B cell (primary cell): Measurements from ENCODE around the gene FNDC10. TPM values are rescaled to one million over a fixed set of nuclear protein-coding genes. Genes with fewer than 3 reads are reported as not detected.

ENCODE experiments used
- ATAC-seq: fragments of 200-7000 bp; cut with Tn5 transposase; one replicate; pipeline ENCODE4 v1.10.0; 2021; ENCODE audit warnings: low read depth, mild to moderate bottlenecking, moderate number of reproducible peaks, moderate library complexity
- CTCF ChIA-PET: fragments of 350-600 bp; sonication (Branson Sonifier 250); formaldehyde crosslinking; loops from one replicate; lab custom pipeline; 2021; ENCODE audit warnings: antibody characterized with exemption, inconsistent platforms; lab: Charles Lee
- POLR2A ChIA-PET: fragments of 350-600 bp; sonication (Branson Sonifier 250); formaldehyde crosslinking; loops from one replicate; lab custom pipeline; 2021; ENCODE audit warnings: antibody characterized with exemption; lab: Charles Lee
- DNase-seq: peaks from one replicate; pipeline ENCODE4 v3.0.0; 2013
- H2AFZ ChIP-seq: 2 replicates; pipeline ENCODE4 v1.6.1; 2012; ENCODE audit warnings: mild to moderate bottlenecking, low read depth, low read length; ENCODE audit not compliant: insufficient read depth, poor library complexity, severe bottlenecking
- H3K27ac ChIP-seq, 2 donors: 1 replicate in 1 of 2; 2 replicates in 1 of 2; pipeline ENCODE4 v1.5.1; 2012 to 2013; ENCODE audit warnings: low read length in 2 of 2, mild to moderate bottlenecking in 2 of 2, moderate library complexity in 1 of 2
- H3K27me3 ChIP-seq, 4 experiments: fragments of 200-600 bp in 1 of 4; sonication (generic) in 1 of 4; replicated peaks in 1 of 4; 1 replicate in 2 of 4; 2 replicates in 2 of 4; pipeline versions ENCODE4 v1.6.1 to v1.7.0; 2013 to 2016; ENCODE audit warnings: low read length in 3 of 4, mild to moderate bottlenecking in 2 of 4, mixed read lengths in 1 of 4, moderate library complexity in 1 of 4; ENCODE audit not compliant: insufficient read depth in 4 of 4, control insufficient read depth in 3 of 4; ENCODE audit errors: control extremely low read depth in 1 of 4
- H3K36me3 ChIP-seq, 2 experiments: replicated peaks in 1 of 2; 1 replicate in 1 of 2; 2 replicates in 1 of 2; pipeline versions ENCODE4 v1.6.1 to v1.7.1; 2013; ENCODE audit warnings: low read length in 1 of 2; ENCODE audit not compliant: insufficient read depth in 2 of 2, control insufficient read depth in 1 of 2; ENCODE audit errors: control extremely low read depth in 1 of 2, extremely low read depth in 1 of 2
- H3K4me1 ChIP-seq, 2 donors: fragments of 200-600 bp in 1 of 2; sonication (generic) in 1 of 2; 1 replicate in 1 of 2; 2 replicates in 1 of 2; pipeline versions ENCODE4 v1.5.1 to v1.6.1; 2013 to 2017; ENCODE audit warnings: low read length in 2 of 2; ENCODE audit not compliant: control insufficient read depth in 2 of 2, insufficient read depth in 2 of 2
- H3K4me2 ChIP-seq: replicated peaks from 2 replicates; pipeline ENCODE3; 2012; ENCODE audit warnings: mild to moderate bottlenecking, low read depth, low read length; ENCODE audit not compliant: poor library complexity, severe bottlenecking
- H3K4me3 ChIP-seq, 5 experiments: fragments of 200-600 bp in 1 of 5; sonication (generic) in 1 of 5; 1 replicate in 3 of 5; 2 replicates in 2 of 5; pipeline versions ENCODE4 v1.5.1 to v1.7.0; 2011 to 2016; ENCODE audit warnings: low read length in 4 of 5, mild to moderate bottlenecking in 4 of 5, low read depth in 2 of 5, control low read depth in 1 of 5, moderate library complexity in 1 of 5; ENCODE audit not compliant: insufficient read depth in 1 of 5; ENCODE audit errors: control extremely low read depth in 1 of 5, extremely low read depth in 1 of 5
- H3K79me2 ChIP-seq: fragments of 200-600 bp; sonication (generic); one replicate; pipeline ENCODE4 v1.6.0; 2016; ENCODE audit warnings: low read length; ENCODE audit not compliant: control insufficient read depth, insufficient read depth
- H3K9ac ChIP-seq: fragments of 200-600 bp; sonication (generic); 2 replicates; pipeline ENCODE4 v1.6.1; 2017; ENCODE audit warnings: mild to moderate bottlenecking, low read length, moderate library complexity
- H3K9me3 ChIP-seq, 3 donors: one replicate each; pipeline versions ENCODE4 v1.6.1 to v1.7.1; 2013; ENCODE audit warnings: low read length in 2 of 3; ENCODE audit not compliant: control insufficient read depth in 2 of 3, insufficient read depth in 1 of 3; ENCODE audit errors: control extremely low read depth in 1 of 3
- H4K20me1 ChIP-seq: 2 replicates; pipeline ENCODE4 v1.6.0; 2012; ENCODE audit warnings: mild to moderate bottlenecking, low read length; ENCODE audit not compliant: insufficient read depth, control insufficient read depth, poor library complexity, severe bottlenecking
- H3K27ac Mint-ChIP-seq: one replicate; pipeline ENCODE4 v1.8.0; 2021; ENCODE audit warnings: mixed read lengths
- H3K27me3 Mint-ChIP-seq: one replicate; pipeline ENCODE4 v1.8.0; 2021; ENCODE audit warnings: mixed read lengths
- H3K4me1 Mint-ChIP-seq: one replicate; pipeline ENCODE4 v1.8.0; 2021; ENCODE audit warnings: mixed read lengths
- H3K4me3 Mint-ChIP-seq: one replicate; pipeline ENCODE4 v1.8.0; 2021; ENCODE audit warnings: mixed read lengths
- H3K9me3 Mint-ChIP-seq: one replicate; pipeline ENCODE4 v1.8.0; 2022; ENCODE audit warnings: mixed read lengths; ENCODE audit not compliant: insufficient read depth
- EZH2 ChIP-seq: IDR thresholded peaks from 2 replicates; pipeline ENCODE4 v1.6.1; 2012; ENCODE audit warnings: borderline replicate concordance, low read depth, mild to moderate bottlenecking, moderate library complexity, low read length; ENCODE audit not compliant: insufficient read depth, poor library complexity, severe bottlenecking
- WGBS: methylation state at CpG from one replicate; pipeline ENCODE4 v1.1.5; 2013; ENCODE audit warnings: missing lambda C conversion rate; ENCODE audit not compliant: insufficient coverage; 5-methylcytosine and 5-hydroxymethylcytosine counted together
- intact Hi-C: fragments of 100-400 bp; cut with micrococcal nuclease; formaldehyde crosslinking; loops from one replicate; pipeline ENCODE4 v1.10.0; 2022
- polyA plus RNA-seq: library from polyadenylated mRNA; depleted of rRNA; stranded (reverse); fragments of >200 nt; gene quantifications from 2 replicates; pipeline ENCODE4 v1.2.3, GENCODE V29; 2012
- total RNA-seq, 2 donors: library from RNA; stranded (reverse); fragments of 120-200 nt in 1 of 2; gene quantifications; 1 replicate in 1 of 2; 2 replicates in 1 of 2; pipeline versions ENCODE4 v1.2.3 to v1.2.4, GENCODE V29; 2013 to 2022
- TF ChIP-seq, protein P1 (sequence below): fragments of 200-600 bp; IDR thresholded peaks from one replicate; pipeline ENCODE4 v1.8.0; 2022; ENCODE audit warnings: antibody characterized with exemption, mild to moderate bottlenecking

Gene FNDC10
- total and polyA plus RNA-seq, 2 donors (not counting 1 experiment from before 2014, with no cell fraction given) = 1.4 TPM

DNA sequence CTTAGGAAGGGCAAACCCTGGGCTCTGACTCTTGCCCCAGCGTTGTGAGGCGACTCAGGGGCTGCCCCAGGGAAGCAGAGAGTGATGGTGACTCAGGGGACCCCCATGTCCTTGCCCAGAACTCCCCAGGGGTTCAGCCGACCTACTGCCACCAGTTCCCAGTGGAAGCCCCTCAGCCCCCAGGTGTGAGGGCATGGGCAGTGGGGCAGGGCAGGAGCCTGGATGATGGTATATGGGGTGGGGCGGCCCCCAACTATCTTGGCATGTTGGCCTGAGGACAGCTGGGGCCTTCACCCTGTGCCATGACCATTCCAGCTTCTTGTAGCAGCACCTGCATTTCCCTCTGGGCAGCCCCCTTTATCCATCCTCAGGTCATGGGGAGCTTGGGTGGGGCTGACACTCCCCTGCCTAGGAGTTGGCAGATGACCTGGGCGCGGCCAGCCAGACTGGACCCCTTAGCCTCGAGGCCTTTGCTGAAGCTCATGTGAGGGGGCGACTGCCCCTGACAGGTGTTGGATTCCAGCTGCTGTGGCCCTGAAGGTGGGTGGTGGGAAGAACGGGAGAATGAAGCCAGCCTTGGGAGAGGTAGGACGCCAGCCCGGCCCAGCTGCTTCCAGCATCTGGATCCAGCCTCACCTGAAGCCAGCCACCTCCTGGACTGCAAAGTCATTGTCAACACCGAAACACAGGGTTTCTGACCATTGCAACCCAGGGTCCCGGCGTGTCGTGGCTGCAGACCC is 1.8 kb upstream of the FNDC10 start:
- Histone ChIP-seq H2AFZ (no peak overlapping the region), H3K27ac (no peak overlapping the region), H3K4me2 (no peak overlapping the region), H3K27me3 (peaks cover 0 to 32% (median 5%) of the 10 kb centered on the region in 4 experiments), H3K4me1 (peaks cover 21 to 38% of the 10 kb centered on the region in 2 donors), H3K79me2 (no peaks in the 10 kb centered on the region), H3K9me3 (peaks cover 0 to 5% (median 0%) of the 10 kb centered on the region in 3 donors), H4K20me1 (no peaks in the 10 kb centered on the region), H3K36me3 (no peaks in the 10 kb centered on the region), H3K9ac (no peak overlapping the region), H3K4me3 (no peak overlapping the region)
- TF ChIP-seq, protein P1, sequence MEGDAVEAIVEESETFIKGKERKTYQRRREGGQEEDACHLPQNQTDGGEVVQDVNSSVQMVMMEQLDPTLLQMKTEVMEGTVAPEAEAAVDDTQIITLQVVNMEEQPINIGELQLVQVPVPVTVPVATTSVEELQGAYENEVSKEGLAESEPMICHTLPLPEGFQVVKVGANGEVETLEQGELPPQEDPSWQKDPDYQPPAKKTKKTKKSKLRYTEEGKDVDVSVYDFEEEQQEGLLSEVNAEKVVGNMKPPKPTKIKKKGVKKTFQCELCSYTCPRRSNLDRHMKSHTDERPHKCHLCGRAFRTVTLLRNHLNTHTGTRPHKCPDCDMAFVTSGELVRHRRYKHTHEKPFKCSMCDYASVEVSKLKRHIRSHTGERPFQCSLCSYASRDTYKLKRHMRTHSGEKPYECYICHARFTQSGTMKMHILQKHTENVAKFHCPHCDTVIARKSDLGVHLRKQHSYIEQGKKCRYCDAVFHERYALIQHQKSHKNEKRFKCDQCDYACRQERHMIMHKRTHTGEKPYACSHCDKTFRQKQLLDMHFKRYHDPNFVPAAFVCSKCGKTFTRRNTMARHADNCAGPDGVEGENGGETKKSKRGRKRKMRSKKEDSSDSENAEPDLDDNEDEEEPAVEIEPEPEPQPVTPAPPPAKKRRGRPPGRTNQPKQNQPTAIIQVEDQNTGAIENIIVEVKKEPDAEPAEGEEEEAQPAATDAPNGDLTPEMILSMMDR = no peak
- TF ChIP-seq EZH2 = no peak
- no peak overlapping the region for H3K27ac Mint-ChIP-seq
- peaks cover 11% of the 10 kb centered on the region for H3K27me3 Mint-ChIP-seq
- CTCF ChIA-PET = no interaction called here
- H3K9me3 Mint-ChIP-seq = no peaks in the 10 kb centered on the region
- peaks cover 30% of the 10 kb centered on the region for H3K4me1 Mint-ChIP-seq
- intact Hi-C loops = no loop called here
- H3K4me3 Mint-ChIP-seq = no peak overlapping the region
- DNase-seq (peak; percentile 12), ATAC-seq (no peak)
- POLR2A ChIA-PET = no interaction called here
- 97% methylated on average over 15 of the region's 15 CpGs for WGBS

DNA sequence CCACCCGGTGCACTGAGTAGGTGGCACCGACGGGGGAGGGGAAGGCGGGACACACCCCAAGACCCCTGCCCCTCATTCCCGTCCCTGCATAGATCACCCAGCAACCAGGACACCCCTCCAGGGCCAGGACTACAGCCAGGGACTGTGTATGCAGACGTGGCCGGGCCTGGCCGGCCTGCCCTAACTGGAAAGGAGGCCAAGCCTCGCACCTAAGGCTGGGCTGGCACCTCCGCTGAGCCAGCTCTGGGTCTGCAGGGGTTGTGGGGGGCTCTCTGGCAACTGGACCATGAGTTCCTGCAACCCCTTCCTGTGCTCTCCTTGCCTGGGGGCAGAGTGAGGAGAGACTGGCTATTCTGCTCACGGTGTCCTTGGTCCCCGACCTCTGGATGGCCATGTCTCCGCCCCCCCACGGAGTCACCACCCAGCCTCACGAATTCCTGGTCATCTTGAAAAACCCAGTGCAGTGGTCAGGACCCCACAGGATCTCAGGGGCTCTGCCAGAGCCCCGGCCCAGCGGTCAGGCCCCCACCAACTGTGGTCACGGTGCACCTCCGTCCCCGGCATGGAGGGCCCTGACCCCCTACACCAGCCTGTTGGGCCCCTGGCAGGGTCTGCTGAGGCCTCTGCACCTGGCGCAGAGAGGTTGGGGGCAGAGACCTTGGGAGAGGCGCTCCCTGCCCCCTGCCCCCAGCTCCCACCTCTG is 1.1 kb upstream of the FNDC10 start:
- Histone ChIP-seq H3K4me1 (peaks cover 18 to 35% of the 10 kb centered on the region in 2 donors), H3K4me3 (no peak overlapping the region), H3K9ac (no peak overlapping the region), H3K27ac (no peak overlapping the region), H3K36me3 (no peaks in the 10 kb centered on the region), H3K9me3 (peaks cover 0 to 5% (median 0%) of the 10 kb centered on the region in 3 donors), H4K20me1 (no peaks in the 10 kb centered on the region), H3K79me2 (no peaks in the 10 kb centered on the region), H2AFZ (no peak overlapping the region), H3K27me3 (peaks cover 0 to 32% (median 7%) of the 10 kb centered on the region in 4 experiments), H3K4me2 (peak overlapping the region; percentile 81)
- intact Hi-C loops = no loop called here
- Mint-ChIP-seq H3K4me1 (peaks cover 28% of the 10 kb centered on the region), H3K27me3 (peaks cover 11% of the 10 kb centered on the region), H3K9me3 (no peaks in the 10 kb centered on the region), H3K27ac (no peak overlapping the region), H3K4me3 (peak overlapping the region; percentile 63)
- TF ChIP-seq EZH2 = no peak
- TF ChIP-seq, protein P1 = no peak
- 84% methylated on average over 20 of the region's 22 CpGs for WGBS
- CTCF ChIA-PET = no interaction called here
- peak; percentile 25 for DNase-seq
- POLR2A ChIA-PET = no interaction called here
- no peak for ATAC-seq
